Cardiac septum (tissue), 1 donor: ENCODE data around the gene CCL14. TPM values are rescaled to one million over a fixed set of nuclear protein-coding genes. Genes with fewer than 3 reads are reported as not detected.
"Not testable (repeated sequence)": the region's sequence is repeated elsewhere in the genome, so short reads cannot be mapped to it uniquely, and the experiment has no call there.

Experiments used
- DNase-seq: peaks from one replicate; pipeline ENCODE4 v3.0.0-alpha.2; 2020; ENCODE audit warnings: low spot score
- intact Hi-C: fragments of 100-400 bp; cut with DNase I; formaldehyde crosslinking; loops from one replicate; pipeline ENCODE4 v1.14.0; 2022
- total RNA-seq: library from RNA; stranded (reverse); fragmentation: NEBNext Ultra II Directional; extraction: Animal tissue kit (Norgen Biotek cat#: 25700); gene quantifications from one replicate; pipeline ENCODE4 v1.2.1, GENCODE V29; 2021
- donor health status: DM: no; HTN: no; CAD: no.

The CCL14 gene
- total RNA-seq, 1 donor from 2014 or later, result 6.7 TPM

DNA sequence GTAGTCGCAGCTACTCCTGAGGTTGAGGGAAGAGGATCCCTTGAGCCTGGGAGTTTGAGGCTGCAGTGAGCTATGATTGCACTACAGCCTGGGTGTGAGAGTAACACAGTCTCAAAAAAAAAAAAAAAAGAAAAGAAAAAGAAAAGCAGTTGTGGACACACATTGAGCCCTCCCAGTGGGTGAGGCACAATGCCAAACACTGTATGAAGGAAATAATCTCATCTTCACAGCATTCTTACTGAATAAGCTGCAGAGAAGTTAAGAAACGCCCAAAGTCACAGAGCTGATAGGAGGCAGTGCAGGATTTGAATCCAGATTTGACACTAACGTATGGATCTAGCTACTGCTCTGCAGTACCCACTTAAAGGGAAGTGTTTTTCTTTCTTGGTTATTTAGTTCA lies 37.1 kb downstream of the CCL14 start:
- intact Hi-C loops, result loop anchor here (10.0 kb wide), 1 partner anchor 65 kb away; the partner anchor contains the start of gene CCL5
- no peak for DNase-seq

- intact Hi-C loops, result loop anchor here (10.0 kb wide), 1 partner anchor 63 kb away; the partner anchor contains the start of gene CCL5
- DNase-seq, result no peak
These were observed 38.4 kb downstream of the CCL14 start for GRCh38 chr17:35948092-35948491.

- no peak for DNase-seq
- intact Hi-C loops, result loop anchor here (10.0 kb wide), 1 partner anchor 62 kb away; the partner anchor contains the start of gene CCL5
These were observed 39.4 kb downstream of the CCL14 start for GRCh38 chr17:35947156-35947585.

DNA sequence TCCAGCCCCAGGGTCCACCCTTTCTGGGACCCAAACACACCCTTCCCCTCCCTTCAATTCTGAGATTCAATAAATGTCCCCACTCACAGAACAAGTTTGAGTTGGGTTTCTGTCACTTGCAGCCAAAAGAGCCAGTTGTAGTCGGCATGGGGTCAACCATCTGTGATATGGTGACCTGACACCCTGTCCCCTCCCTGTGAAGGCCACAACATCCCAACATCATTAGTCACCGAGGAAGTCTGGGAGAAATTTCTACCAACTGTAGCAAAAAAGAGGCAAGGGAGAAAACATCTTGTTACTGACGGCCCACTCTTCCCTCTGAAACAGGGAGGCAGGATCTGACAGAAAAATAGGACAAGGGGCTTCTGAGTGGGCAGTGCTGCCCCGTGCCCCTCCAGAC lies 42.4 kb downstream of the CCL14 start:
- no peak for DNase-seq
- intact Hi-C loops, result loop anchor here (10.0 kb wide), 1 partner anchor 59 kb away; the partner anchor contains the start of gene CCL5

GRCh38 chr17:35943537-35943936 lies 43.0 kb downstream of the CCL14 start, which contains the start of gene LYZL6:
LYZL6 (minus strand) TSS chr17:35943713; CDS start chr17:35939356, 4,357 bp downstream.
- DNase-seq, result no peak
- intact Hi-C loops, result loop anchor here (10.0 kb wide), 1 partner anchor 59 kb away; the partner anchor contains the start of gene CCL5

- intact Hi-C loops, result loop anchor here (10.0 kb wide), 1 partner anchor 58 kb away; the partner anchor contains the start of gene CCL5
- DNase-seq, result no peak
These were observed 43.8 kb downstream of the CCL14 start for GRCh38 chr17:35942588-35943186.

DNA sequence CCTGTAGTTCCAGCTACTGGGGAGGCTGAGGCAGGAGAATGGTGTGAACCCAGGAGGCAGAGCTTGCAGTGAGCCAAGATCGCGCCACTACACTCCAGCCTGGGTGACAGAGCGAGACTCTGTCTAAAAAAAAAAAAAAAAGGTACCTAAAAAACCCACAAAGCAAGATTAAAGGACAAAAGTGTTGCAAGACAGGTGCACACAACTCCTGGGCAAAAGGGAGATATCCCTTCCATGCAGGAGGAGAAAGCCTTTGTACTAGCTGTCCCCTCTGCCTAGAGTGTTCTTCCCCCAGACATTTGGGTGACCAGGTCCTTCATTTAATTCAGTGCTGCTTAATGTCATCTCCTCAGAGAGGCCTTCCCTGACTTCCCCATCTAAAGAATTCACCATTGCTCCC lies 48.0 kb downstream of the CCL14 start:
- DNase-seq, intact Hi-C loops: not testable (repeated sequence)

- DNase-seq, result no peak
- intact Hi-C loops, result no loop called here
These were observed 50.5 kb downstream of the CCL14 start for GRCh38 chr17:35936063-35936462.

GRCh38 chr17:35934760-35935159 lies 51.8 kb downstream of the CCL14 start:
- no peak for DNase-seq
- intact Hi-C loops, result no loop called here

Other genes starting within 250 kb of the CCL14 start
- 0.08 TPM for gene GAS2L2, start 233.5 kb downstream of the CCL14 start, total RNA-seq
- not detected for gene C17orf50, start 225.8 kb downstream of the CCL14 start, total RNA-seq
- gene MMP28, start 191.1 kb downstream of the CCL14 start, total RNA-seq, result 1.2 TPM
- 140 TPM for gene TAF15, start 177.2 kb downstream of the CCL14 start, total RNA-seq
- gene HEATR9, start 117.8 kb downstream of the CCL14 start, total RNA-seq, result not detected
- gene CCL5, start 106.4 kb downstream of the CCL14 start, total RNA-seq, result 2.6 TPM
- not detected for gene RDM1, start 56.0 kb downstream of the CCL14 start, total RNA-seq
- not detected for gene LYZL6, start 43.0 kb downstream of the CCL14 start, total RNA-seq
- gene CCL16, start 5.2 kb downstream of the CCL14 start, total RNA-seq, result not detected
- not detected for gene CCL15, start 14.8 kb upstream of the CCL14 start, total RNA-seq
- not detected for gene CCL23, start 31.2 kb upstream of the CCL14 start, total RNA-seq
- gene CCL18, start 77.5 kb upstream of the CCL14 start, total RNA-seq, result 2.3 TPM
- 0.86 TPM for gene CCL3, start 103.4 kb upstream of the CCL14 start, total RNA-seq
- 0.81 TPM for gene CCL4, start 117.1 kb upstream of the CCL14 start, total RNA-seq
- gene TBC1D3B, start 189.9 kb upstream of the CCL14 start, total RNA-seq, result 3.3 TPM
- gene CCL3L1, start 210.0 kb upstream of the CCL14 start, total RNA-seq, result not detected
- gene CCL4L2, start 224.3 kb upstream of the CCL14 start, total RNA-seq, result not detected